B cell (primary cell): Measurements from ENCODE around the gene MBD3L4. TPM values are rescaled to one million over a fixed set of nuclear protein-coding genes. Genes with fewer than 3 reads are reported as not detected.
"Not testable (repeated sequence)": the region's sequence is repeated elsewhere in the genome, so short reads cannot be mapped to it uniquely, and the experiment has no call there.

Source experiments
- ATAC-seq: fragments of 200-7000 bp; cut with Tn5 transposase; one replicate; pipeline ENCODE4 v1.10.0; 2021; ENCODE audit warnings: low read depth, mild to moderate bottlenecking, moderate number of reproducible peaks, moderate library complexity
- CTCF ChIA-PET: fragments of 350-600 bp; sonication (Branson Sonifier 250); formaldehyde crosslinking; loops from one replicate; lab custom pipeline; 2021; ENCODE audit warnings: antibody characterized with exemption, inconsistent platforms; lab: Charles Lee
- POLR2A ChIA-PET: fragments of 350-600 bp; sonication (Branson Sonifier 250); formaldehyde crosslinking; loops from one replicate; lab custom pipeline; 2021; ENCODE audit warnings: antibody characterized with exemption; lab: Charles Lee
- DNase-seq: peaks from one replicate; pipeline ENCODE4 v3.0.0; 2013
- H2AFZ ChIP-seq: 2 replicates; pipeline ENCODE4 v1.6.1; 2012; ENCODE audit warnings: mild to moderate bottlenecking, low read depth, low read length; ENCODE audit not compliant: insufficient read depth, poor library complexity, severe bottlenecking
- H3K27ac ChIP-seq, 2 donors: 1 replicate in 1 of 2; 2 replicates in 1 of 2; pipeline ENCODE4 v1.5.1; 2012 to 2013; ENCODE audit warnings: low read length in 2 of 2, mild to moderate bottlenecking in 2 of 2, moderate library complexity in 1 of 2
- H3K27me3 ChIP-seq, 4 experiments: fragments of 200-600 bp in 1 of 4; sonication (generic) in 1 of 4; replicated peaks in 1 of 4; 1 replicate in 2 of 4; 2 replicates in 2 of 4; pipeline versions ENCODE4 v1.6.1 to v1.7.0; 2013 to 2016; ENCODE audit warnings: low read length in 3 of 4, mild to moderate bottlenecking in 2 of 4, mixed read lengths in 1 of 4, moderate library complexity in 1 of 4; ENCODE audit not compliant: insufficient read depth in 4 of 4, control insufficient read depth in 3 of 4; ENCODE audit errors: control extremely low read depth in 1 of 4
- H3K36me3 ChIP-seq, 2 experiments: replicated peaks in 1 of 2; 1 replicate in 1 of 2; 2 replicates in 1 of 2; pipeline versions ENCODE4 v1.6.1 to v1.7.1; 2013; ENCODE audit warnings: low read length in 1 of 2; ENCODE audit not compliant: insufficient read depth in 2 of 2, control insufficient read depth in 1 of 2; ENCODE audit errors: control extremely low read depth in 1 of 2, extremely low read depth in 1 of 2
- H3K4me1 ChIP-seq, 2 donors: fragments of 200-600 bp in 1 of 2; sonication (generic) in 1 of 2; 1 replicate in 1 of 2; 2 replicates in 1 of 2; pipeline versions ENCODE4 v1.5.1 to v1.6.1; 2013 to 2017; ENCODE audit warnings: low read length in 2 of 2; ENCODE audit not compliant: control insufficient read depth in 2 of 2, insufficient read depth in 2 of 2
- H3K4me2 ChIP-seq: replicated peaks from 2 replicates; pipeline ENCODE3; 2012; ENCODE audit warnings: mild to moderate bottlenecking, low read depth, low read length; ENCODE audit not compliant: poor library complexity, severe bottlenecking
- H3K4me3 ChIP-seq, 5 experiments: fragments of 200-600 bp in 1 of 5; sonication (generic) in 1 of 5; 1 replicate in 3 of 5; 2 replicates in 2 of 5; pipeline versions ENCODE4 v1.5.1 to v1.7.0; 2011 to 2016; ENCODE audit warnings: low read length in 4 of 5, mild to moderate bottlenecking in 4 of 5, low read depth in 2 of 5, control low read depth in 1 of 5, moderate library complexity in 1 of 5; ENCODE audit not compliant: insufficient read depth in 1 of 5; ENCODE audit errors: control extremely low read depth in 1 of 5, extremely low read depth in 1 of 5
- H3K79me2 ChIP-seq: fragments of 200-600 bp; sonication (generic); one replicate; pipeline ENCODE4 v1.6.0; 2016; ENCODE audit warnings: low read length; ENCODE audit not compliant: control insufficient read depth, insufficient read depth
- H3K9ac ChIP-seq: fragments of 200-600 bp; sonication (generic); 2 replicates; pipeline ENCODE4 v1.6.1; 2017; ENCODE audit warnings: mild to moderate bottlenecking, low read length, moderate library complexity
- H3K9me3 ChIP-seq, 3 donors: one replicate each; pipeline versions ENCODE4 v1.6.1 to v1.7.1; 2013; ENCODE audit warnings: low read length in 2 of 3; ENCODE audit not compliant: control insufficient read depth in 2 of 3, insufficient read depth in 1 of 3; ENCODE audit errors: control extremely low read depth in 1 of 3
- H4K20me1 ChIP-seq: 2 replicates; pipeline ENCODE4 v1.6.0; 2012; ENCODE audit warnings: mild to moderate bottlenecking, low read length; ENCODE audit not compliant: insufficient read depth, control insufficient read depth, poor library complexity, severe bottlenecking
- H3K27ac Mint-ChIP-seq: one replicate; pipeline ENCODE4 v1.8.0; 2021; ENCODE audit warnings: mixed read lengths
- H3K27me3 Mint-ChIP-seq: one replicate; pipeline ENCODE4 v1.8.0; 2021; ENCODE audit warnings: mixed read lengths
- H3K4me1 Mint-ChIP-seq: one replicate; pipeline ENCODE4 v1.8.0; 2021; ENCODE audit warnings: mixed read lengths
- H3K4me3 Mint-ChIP-seq: one replicate; pipeline ENCODE4 v1.8.0; 2021; ENCODE audit warnings: mixed read lengths
- H3K9me3 Mint-ChIP-seq: one replicate; pipeline ENCODE4 v1.8.0; 2022; ENCODE audit warnings: mixed read lengths; ENCODE audit not compliant: insufficient read depth
- WGBS: methylation state at CpG from one replicate; pipeline ENCODE4 v1.1.5; 2013; ENCODE audit warnings: missing lambda C conversion rate; ENCODE audit not compliant: insufficient coverage; 5-methylcytosine and 5-hydroxymethylcytosine counted together
- intact Hi-C: fragments of 100-400 bp; cut with micrococcal nuclease; formaldehyde crosslinking; loops from one replicate; pipeline ENCODE4 v1.10.0; 2022
- polyA plus RNA-seq: library from polyadenylated mRNA; depleted of rRNA; stranded (reverse); fragments of >200 nt; gene quantifications from 2 replicates; pipeline ENCODE4 v1.2.3, GENCODE V29; 2012
- total RNA-seq, 2 donors: library from RNA; stranded (reverse); fragments of 120-200 nt in 1 of 2; gene quantifications; 1 replicate in 1 of 2; 2 replicates in 1 of 2; pipeline versions ENCODE4 v1.2.3 to v1.2.4, GENCODE V29; 2013 to 2022

The MBD3L4 gene
- total and polyA plus RNA-seq, 2 donors (not counting 1 experiment from before 2014, with no cell fraction given), result not detected

DNA sequence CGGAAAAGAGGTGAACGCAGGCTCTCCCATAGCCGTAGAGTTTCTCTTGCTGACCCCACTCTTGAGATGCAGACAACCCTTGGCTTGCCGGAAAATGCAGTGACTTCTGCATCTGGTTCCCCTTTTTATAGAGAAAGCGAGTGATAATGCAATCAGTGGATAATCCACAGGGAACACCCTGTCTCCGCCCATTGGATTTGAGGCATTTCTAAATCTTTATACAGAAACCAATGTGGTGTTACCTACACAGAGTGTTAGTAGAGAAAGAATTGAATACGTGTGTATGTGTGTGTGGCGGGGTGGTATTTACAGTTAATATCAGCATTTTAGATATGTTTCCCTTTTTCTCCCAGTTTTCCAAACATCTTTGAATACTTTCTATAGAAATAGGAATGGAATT is 18.6 kb upstream of the MBD3L4 start, which contains the start of gene MBD3L3:
MBD3L3 (minus strand) TSS at position 101 of the 400 bp plus-strand sequence; CDS start at position 30, 71 bp downstream.
- DNase-seq, H3K27me3 Mint-ChIP-seq, CTCF ChIA-PET, POLR2A ChIA-PET, H2AFZ ChIP-seq, H3K4me3 Mint-ChIP-seq, H3K27ac ChIP-seq, H3K27me3 ChIP-seq, H3K36me3 ChIP-seq, H3K4me1 Mint-ChIP-seq, H3K9me3 ChIP-seq, H3K9ac ChIP-seq, H3K79me2 ChIP-seq, H3K4me2 ChIP-seq, H3K4me1 ChIP-seq, ATAC-seq, H3K9me3 Mint-ChIP-seq, H3K27ac Mint-ChIP-seq, H3K4me3 ChIP-seq, H4K20me1 ChIP-seq, intact Hi-C loops: not testable (repeated sequence)
- WGBS, result no CpG with 5 or more reads among the region's 8 CpGs

DNA sequence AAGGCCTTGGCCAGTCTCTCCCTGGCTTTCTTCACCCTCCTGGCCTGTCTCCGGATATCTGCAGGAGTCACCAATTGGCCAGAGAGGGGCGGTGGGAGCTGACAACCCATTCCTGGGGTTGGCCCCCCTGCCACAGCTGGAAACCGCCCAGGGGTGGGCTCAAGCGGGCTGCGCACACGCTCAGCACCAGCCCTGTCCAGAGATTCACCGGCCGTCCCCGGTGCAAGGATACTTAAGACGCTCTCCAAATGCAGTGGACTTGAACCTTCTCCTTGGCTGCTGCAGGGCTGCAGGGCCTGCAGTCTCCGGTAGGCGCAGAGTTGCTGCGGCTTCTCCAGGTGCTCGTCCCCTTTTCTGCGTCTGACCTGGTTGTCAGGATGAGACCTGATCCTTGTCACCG is 16.4 kb upstream of the MBD3L4 start:
- H3K4me1 Mint-ChIP-seq, H3K27me3 ChIP-seq, H3K9me3 Mint-ChIP-seq, H3K27ac Mint-ChIP-seq, H3K4me3 Mint-ChIP-seq, DNase-seq, H3K9ac ChIP-seq, H2AFZ ChIP-seq, intact Hi-C loops, H3K4me2 ChIP-seq, H3K27me3 Mint-ChIP-seq, POLR2A ChIA-PET, H4K20me1 ChIP-seq, H3K4me1 ChIP-seq, H3K27ac ChIP-seq, ATAC-seq, H3K36me3 ChIP-seq, H3K79me2 ChIP-seq, H3K9me3 ChIP-seq, H3K4me3 ChIP-seq, CTCF ChIA-PET: not testable (repeated sequence)
- WGBS, result 95% methylated on average over 4 of the region's 16 CpGs

DNA sequence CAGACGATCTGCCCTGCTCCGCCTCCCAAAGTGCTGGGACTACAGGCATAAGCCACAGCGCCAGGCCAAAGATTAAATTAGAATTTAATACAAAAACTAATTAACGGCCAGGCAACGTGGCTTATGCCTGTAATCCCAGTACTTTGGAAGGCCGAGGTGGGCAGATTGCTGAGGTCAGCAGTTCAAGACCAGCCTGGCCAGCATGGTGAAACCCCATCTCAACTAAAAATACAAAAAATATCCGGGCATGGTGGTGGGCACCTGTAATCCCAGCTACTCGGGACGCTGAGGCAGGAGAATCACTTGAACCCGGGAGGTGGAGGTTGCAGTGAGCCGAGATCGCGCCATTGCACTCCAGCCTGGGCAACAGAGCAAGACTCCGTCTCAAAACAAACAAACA is 15.7 kb upstream of the MBD3L4 start:
- ATAC-seq, H3K4me1 Mint-ChIP-seq, H3K27me3 Mint-ChIP-seq, H3K27me3 ChIP-seq, H2AFZ ChIP-seq, CTCF ChIA-PET, H3K4me3 Mint-ChIP-seq, H4K20me1 ChIP-seq, POLR2A ChIA-PET, H3K4me2 ChIP-seq, H3K4me3 ChIP-seq, DNase-seq, H3K9me3 ChIP-seq, H3K36me3 ChIP-seq, intact Hi-C loops, H3K27ac Mint-ChIP-seq, H3K9ac ChIP-seq, H3K4me1 ChIP-seq, H3K27ac ChIP-seq, H3K9me3 Mint-ChIP-seq, H3K79me2 ChIP-seq: not testable (repeated sequence)
- 90% methylated on average over 3 of the region's 14 CpGs for WGBS

DNA sequence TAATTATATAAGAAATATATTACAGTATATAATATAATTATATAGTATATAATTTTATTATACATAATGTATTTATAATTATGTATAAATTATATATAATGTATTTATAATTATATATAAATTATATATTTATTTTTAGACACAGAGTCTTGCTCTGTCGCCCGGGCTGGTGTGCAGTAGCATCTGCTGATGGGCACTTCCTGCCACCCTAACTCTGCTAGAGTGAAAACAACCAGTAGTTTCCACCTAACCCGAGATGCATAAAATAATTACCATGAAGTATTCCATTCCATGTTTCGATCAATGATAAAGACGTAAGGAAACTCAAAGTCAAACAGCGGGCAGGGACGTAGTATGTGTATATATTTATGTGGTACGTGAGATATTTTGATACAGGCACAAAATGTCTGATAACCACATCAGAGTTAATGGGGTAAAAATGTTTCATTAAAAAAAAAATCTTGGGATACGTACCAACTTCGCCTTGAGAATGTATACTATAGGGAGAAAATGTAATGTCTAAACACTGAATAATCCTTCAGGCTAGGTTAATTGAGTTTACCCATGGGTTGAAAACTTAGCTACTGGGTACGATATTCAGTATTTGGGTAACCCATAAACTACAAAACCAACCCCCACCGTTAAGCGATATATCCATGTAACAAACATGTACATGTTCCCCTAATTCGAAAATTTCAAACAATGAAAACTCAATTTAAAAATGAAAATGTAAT is 14.8 kb upstream of the MBD3L4 start:
- POLR2A ChIA-PET, result not testable (repeated sequence)

More for the DNA sequence above, 14.8 kb upstream of the MBD3L4 start:
- DNase-seq, result peak; percentile 0
- intact Hi-C loops, H4K20me1 ChIP-seq, CTCF ChIA-PET, H3K9ac ChIP-seq, H3K27ac Mint-ChIP-seq, H3K4me3 ChIP-seq, H3K27me3 ChIP-seq, H3K27ac ChIP-seq, H3K4me1 Mint-ChIP-seq, H3K27me3 Mint-ChIP-seq, H3K9me3 ChIP-seq, ATAC-seq, H3K4me3 Mint-ChIP-seq, H3K4me2 ChIP-seq, H2AFZ ChIP-seq, H3K36me3 ChIP-seq, H3K4me1 ChIP-seq, H3K9me3 Mint-ChIP-seq, H3K79me2 ChIP-seq: not testable (repeated sequence)
- no CpG with 5 or more reads among the region's 14 CpGs for WGBS
